Activated CD4-positive, alpha-beta T cell treated with anti-CD3 and anti-CD28 coated beads, Interleukin-2, amount 50 U/mL, for 4 hours (primary cell): Measurements from ENCODE around the gene GNLY.
"Not testable (repeated sequence)": the region's sequence is repeated elsewhere in the genome, so short reads cannot be mapped to it uniquely, and the experiment has no call there.

ENCODE experiments used
- DNase-seq, 2 experiments: peaks; one replicate each; pipeline ENCODE4 v3.0.0-alpha.2; 2020

GNLY gene

DNA sequence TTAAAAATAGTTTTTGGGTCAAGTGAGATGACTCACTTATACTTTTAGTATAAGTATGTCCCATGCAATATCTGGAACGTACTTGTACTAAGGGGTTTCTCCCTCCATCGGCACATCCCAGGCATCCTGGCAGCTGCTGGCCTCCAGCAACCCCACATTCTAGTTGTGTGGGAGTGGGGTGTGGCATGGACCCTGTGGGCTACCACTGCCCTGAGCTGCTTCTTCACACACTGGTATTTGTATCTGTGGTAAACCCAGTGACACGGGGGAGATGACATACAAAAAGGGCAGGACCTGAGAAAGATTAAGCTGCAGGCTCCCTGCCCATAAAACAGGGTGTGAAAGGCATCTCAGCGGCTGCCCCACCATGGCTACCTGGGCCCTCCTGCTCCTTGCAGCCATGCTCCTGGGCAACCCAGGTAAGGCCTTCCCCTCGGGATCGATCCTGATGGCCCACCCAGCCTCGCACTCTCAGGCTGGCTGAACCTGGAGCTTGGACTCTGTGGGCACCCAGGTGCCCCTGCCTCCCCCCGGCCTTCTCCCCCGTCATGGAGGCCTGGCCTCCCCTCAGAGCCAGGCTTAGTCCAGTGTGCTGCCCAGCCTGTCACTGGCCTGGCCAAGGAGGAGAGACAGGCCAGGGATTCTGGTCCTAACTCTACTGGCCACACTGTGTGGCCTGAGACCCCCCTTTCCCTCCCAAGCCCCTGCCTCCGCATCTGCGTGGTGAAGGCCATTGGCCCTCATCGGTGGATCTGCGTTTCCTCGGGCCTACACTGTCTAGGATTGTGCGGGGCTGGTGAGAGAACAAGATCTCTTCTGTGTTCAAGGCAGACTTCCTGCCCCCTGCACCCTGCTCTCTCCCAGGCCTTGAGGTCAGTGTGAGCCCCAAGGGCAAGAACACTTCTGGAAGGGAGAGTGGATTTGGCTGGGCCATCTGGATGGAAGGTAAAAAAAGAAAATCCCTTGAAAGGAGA is at the start of gene GNLY:
Gene GNLY, plus strand, starts transcription at position 307 of the 974 bp plus-strand sequence. Its CDS starts 61 bp downstream, at position 368.
- DNase-seq = no peak

DNA sequence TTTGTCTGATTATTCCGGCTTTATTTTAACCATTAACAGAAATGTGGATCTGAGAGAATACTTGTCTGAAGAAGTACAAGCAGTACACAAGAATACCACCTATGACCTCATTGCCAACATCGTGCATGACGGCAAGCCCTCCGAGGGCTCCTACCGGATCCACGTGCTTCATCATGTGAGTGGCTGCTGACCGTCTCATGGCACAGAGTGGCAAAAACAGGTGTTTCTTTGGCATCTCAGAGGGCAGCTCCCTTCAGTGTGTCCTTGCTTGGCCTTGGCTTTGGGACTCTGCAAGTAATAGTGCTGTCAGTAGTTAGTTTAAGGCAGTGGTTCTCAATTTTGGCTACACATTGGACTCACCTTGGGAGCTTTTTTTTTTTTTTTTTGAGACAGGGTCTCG is 49.2 kb upstream of the GNLY start:
- DNase-seq = no peak

- no peak for DNase-seq
Measured at GRCh38 chr2:85646166-85646565, 48.0 kb upstream of the GNLY start.

GRCh38 chr2:85647823-85648526 is 46.2 kb upstream of the GNLY start:
- DNase-seq = no peak

GRCh38 chr2:85648619-85649018 is 45.5 kb upstream of the GNLY start:
- no peak for DNase-seq

DNA sequence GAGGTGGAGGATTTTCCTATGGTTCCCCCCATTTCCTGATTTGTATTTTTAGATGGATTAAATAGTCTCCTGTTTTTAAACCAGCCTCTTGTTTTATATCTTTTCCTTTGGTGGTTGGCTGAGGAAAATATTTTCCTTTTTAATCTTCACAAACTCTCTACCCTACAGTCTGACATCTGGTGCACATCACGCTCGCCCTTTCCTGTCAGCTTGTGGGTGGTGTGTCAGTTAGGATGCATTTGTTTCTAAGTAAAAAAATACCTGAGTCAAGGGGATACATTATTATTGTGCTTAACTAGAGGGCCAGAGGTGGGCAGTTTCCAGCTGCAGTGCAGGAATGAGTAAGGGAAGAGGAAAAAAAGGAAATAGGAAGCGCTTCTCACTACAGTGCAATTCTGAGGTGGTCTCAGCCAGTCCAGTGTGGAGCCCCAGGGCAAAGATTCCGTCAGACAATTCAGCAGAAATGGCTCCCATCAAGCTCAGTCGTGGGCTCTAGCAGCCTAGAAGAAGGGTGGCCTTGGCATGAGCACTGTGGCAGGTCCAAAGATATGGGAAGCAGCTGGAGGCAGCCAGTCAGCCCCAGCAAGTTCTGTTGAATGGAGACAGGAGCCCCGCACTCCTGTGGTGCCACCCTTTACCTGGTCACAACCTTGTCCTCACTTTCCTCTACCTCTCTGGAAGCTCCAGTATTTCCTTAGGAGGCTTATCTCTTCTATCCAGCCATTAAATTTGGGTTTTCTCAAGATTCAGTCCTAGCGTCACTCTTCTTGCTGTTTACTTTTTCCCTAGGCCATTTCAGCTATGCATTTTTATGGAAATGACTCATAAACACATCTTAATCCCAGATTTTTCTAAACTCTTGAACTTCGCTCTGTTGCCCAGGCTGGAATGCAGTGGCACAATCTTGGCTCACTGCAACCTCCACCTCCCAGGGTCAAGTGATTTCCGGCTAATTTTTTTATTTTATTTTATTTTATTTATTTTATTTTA is 44.7 kb upstream of the GNLY start:
- no peak for DNase-seq

DNA sequence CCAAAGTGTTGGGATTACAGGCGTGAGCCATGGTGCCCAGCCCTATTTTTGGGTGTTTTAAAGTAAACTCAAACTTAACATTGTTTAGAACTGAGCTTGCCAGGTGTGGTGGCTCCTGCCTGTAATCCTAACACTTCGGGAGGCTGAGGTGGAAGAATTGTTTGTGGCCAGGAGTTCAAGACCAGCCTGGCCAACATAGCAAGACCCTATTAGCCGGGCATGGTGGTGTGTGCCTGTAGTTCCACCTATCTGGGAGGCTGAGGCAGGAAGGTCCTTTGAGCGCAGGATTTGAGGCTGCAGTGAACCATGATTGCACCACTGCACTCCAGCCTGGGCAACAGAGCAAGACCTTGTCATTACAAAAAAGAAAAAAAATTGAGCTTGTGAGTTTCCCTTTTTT is 43.7 kb upstream of the GNLY start:
- no peak for DNase-seq

DNA sequence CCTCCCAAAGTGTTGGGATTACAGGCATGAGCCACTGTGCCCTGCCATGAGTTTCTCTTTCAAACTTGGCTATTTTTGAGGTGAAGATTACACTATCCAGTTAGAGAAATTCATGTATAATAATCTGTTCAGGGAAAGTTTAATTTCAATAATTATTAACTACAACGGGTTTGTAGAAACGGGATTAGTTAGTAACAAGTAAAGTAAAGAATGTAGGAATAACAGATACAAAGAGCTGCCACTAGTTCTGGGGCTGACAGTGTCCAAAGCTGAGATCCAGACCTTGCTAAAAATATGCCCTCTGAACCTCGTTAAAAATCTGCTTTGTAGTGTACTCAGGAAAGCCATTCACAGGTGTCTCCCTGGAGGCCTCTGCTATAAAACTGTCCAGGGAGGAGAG is 43.1 kb upstream of the GNLY start:
- DNase-seq = no peak

GRCh38 chr2:85652056-85652455 is 42.1 kb upstream of the GNLY start:
- no peak for DNase-seq

GRCh38 chr2:85653996-85654395 is 40.2 kb upstream of the GNLY start:
- DNase-seq = no peak

DNA sequence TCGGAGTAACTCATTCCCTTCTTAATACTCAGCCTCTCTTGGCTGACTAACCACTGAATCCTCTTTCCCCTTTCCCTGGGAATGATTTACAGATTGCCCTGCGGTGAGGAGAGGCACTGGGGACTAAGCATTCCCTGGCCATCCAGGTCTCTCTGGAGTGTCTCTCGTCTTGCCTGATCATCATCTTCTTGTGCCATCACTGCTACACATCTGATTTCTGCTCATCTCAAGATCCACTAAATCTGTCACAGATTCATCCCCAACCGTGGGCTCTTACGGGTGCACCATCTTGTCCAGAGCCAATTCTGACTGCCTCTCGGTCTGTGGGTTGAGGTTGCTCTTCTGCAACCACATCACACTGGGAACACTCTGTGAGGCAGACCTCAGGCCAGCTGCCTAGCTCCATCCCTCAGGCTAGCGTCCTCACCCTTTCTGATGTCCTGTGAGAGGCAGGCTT is 38.2 kb upstream of the GNLY start:
- DNase-seq = no peak

- DNase-seq = no peak
Measured at GRCh38 chr2:85656468-85656867, 37.7 kb upstream of the GNLY start.

DNA sequence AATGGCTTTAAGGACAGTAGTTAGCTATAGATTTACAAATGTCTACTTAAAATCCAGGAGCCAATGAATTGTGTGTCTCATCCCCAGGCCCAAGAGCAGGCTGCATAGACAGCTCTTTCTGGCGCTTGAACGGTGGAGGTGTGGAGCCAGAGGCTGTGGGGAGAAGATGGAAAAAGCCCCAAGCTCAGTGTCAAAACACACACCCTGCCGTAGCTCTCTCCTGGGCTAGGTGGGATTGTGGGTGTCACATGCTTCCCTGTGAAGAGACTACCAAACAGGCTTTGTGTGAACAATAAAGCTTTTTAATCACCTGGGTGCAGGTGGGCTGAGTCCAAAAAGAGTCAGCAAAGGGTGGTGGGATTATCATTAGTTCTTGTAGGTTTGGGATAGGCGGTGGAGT is 36.8 kb upstream of the GNLY start:
- not testable (repeated sequence) for DNase-seq

DNA sequence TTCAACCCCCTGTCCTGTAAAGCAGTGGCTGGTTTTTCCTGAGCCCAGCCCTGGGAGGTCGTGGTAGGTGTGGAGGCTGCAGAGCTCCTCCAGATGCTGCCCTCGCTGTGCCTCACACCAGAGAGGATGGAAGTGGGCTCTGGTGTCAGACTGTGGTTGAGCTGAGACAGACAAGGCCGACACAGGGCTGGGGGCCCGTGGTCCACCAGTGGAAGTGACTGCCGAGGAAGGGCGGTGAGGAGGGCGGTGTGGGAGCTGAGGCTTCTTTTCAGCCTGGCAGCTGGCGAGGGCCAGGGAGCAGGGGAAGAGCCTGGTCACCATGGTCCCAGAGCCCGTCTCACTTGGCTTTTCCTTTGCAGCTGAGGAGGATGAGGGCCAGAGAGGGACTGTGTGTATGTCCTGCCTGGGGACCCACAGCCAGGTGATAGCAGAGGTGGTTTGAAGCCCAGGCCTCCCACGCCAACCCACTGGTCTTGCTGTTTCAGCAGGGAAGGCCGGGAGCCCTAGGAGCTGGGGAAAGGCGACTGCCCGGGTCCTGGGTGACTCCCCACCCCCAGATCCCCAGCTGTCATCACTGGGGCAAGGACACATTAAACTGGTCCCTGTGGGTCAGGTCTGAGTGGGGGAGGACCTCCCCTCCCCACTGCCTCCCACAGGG is 34.7 kb upstream of the GNLY start:
- DNase-seq = no peak

DNA sequence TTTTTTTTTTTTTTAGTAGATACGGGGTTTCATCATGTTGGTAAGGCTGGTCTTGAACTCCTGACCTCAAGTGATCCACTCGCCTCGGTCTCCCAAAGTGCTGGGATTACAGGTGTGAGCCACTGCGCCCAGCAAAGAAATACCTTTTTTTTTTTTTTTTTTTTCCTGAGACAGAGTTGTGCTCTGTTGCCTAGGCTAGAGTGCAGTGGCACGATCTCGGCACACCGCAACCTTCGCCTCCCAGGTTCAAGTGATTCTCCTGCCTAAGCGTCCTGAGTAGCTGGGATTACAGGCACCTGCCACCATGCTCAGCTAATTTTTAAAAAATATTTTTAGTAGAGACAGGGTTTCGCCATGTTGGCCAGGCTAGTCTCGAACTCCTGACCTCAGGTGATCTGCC is 33.9 kb upstream of the GNLY start:
- not testable (repeated sequence) for DNase-seq

DNA sequence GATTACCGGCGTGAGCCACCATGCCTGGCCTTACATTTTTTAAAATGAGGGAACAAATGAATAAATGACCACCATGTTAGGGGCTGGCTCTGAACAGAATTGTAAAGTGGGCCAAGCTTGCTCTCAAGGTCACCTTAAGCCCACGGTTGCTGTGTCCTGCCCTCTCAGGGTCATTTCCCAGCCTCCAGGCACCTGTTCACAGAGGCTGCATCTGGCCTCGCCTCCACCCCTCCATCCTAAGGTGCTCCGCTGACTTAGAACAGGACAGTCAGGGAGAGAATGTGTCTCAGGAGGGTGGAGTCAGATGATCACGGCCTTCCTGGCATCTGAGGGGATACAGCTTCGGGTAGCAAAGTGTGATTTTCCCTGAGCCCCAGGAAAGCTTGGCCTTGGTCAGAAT is 33.4 kb upstream of the GNLY start:
- no peak for DNase-seq

DNA sequence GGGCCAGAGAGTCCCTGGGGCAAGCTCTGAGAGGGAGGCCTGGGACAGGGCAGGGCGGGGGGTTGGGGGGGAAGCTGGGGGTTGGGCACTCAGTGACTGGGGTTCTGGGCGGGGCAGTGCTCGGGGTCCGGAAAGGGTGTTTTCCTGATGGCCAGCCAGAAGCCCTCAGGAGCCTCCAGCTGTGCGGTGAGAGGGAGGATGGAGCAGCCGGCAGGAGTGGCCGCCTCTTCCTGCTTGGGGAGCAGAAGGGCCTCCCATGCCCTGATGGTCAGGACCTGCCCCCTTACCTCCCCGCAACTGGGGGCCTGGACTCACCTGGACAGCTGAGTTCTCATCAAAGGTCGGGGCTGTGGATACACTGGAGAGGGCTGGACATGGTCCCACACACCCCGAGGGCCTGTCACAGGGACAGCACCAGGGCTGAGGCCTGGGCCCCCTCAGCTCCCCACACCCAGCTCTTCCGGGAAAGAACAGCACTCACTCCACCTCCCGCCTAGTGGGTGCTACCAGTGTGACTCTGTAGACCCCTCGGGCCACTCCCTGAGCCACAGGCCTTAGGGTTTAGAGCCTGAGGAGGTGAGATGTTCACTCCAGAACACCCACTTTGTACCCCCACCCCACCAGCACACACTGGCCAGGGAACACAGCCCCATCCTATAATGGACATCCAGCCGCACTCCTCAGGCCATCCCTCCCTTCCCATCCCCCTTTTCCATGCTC is 32.9 kb upstream of the GNLY start:
- DNase-seq = no peak

GRCh38 chr2:85662899-85663593 is 31.1 kb upstream of the GNLY start:
- no peak for DNase-seq

DNA sequence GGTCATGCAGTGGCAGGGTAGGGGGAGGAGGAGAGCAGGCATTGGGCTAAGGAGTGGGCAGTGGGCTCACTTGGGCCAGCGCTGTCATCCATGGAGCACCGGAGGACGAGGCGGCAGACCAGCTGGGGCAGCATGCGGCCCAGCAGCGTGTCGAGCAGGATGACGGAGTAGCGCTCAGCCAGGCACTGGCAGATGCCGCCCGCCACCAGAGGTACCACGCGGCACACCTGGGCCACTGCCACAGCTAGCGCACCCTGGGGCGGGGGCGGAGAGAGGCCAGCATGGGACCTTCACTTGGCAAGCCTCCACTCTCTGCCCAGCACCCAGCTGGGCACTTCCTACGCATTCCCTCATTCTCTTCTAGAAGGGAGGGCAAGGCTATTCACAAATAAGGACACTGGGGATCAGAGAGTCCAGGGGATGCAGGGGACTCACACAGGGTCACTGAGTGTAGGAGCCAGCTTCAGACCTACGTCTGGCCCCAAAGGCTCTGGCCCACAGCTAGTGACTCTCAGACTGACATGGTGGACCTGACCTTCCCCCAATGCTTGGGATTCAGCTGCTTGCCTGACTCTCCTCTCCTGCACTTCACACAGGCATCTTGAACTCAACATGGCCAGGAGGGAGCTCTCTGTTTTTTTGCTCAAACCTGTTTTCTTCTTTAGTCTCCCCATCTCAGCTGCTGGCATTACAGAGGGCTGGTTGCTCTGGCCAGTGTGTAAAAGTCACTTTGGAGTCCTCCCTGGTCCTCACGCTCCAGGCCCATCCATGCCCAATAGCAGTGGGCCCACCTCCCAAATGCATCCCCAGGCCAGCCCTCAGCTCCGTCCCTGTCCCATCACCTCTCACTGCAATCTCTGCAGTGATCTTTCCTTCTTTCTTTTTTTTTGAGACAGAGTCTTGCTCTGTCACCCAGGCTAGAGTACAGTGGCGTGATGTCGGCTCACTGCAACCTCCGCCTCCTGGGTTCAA is 30.3 kb upstream of the GNLY start:
- DNase-seq = no peak
